ENCODE data around the gene ACSBG1.

ACSBG1 gene

GRCh38 chr15:78130466-78131294 is 103.7 kb downstream of the ACSBG1 start:
- peak in 1 of 2 donors; percentile 25 for DNase-seq (ENCODE audit: low read depth in 2 of 2)

GRCh38 chr15:78129751-78130287 is 104.5 kb downstream of the ACSBG1 start:
- DNase-seq (ENCODE audit: low read depth in 2 of 2) = no peak

- no peak for DNase-seq (ENCODE audit: low read depth in 2 of 2)
These were observed 105.2 kb downstream of the ACSBG1 start for GRCh38 chr15:78129077-78129750.

- DNase-seq (ENCODE audit: low read depth in 2 of 2) = no peak
These were observed 106.5 kb downstream of the ACSBG1 start for GRCh38 chr15:78127882-78128281.

GRCh38 chr15:78125267-78125666 is 109.1 kb downstream of the ACSBG1 start:
- no peak for DNase-seq (ENCODE audit: low read depth in 2 of 2)

- DNase-seq (ENCODE audit: low read depth in 2 of 2) = no peak
These were observed 113.8 kb downstream of the ACSBG1 start for GRCh38 chr15:78120523-78120922.

Data from stimulated activated CD8-positive, alpha-beta memory T cell treated with anti-CD3 and anti-CD28 coated beads, Interleukin-2, amount 100 ng/mL, for 48 hours (primary cell).